ENCODE results near the gene NRXN3.

DNA sequence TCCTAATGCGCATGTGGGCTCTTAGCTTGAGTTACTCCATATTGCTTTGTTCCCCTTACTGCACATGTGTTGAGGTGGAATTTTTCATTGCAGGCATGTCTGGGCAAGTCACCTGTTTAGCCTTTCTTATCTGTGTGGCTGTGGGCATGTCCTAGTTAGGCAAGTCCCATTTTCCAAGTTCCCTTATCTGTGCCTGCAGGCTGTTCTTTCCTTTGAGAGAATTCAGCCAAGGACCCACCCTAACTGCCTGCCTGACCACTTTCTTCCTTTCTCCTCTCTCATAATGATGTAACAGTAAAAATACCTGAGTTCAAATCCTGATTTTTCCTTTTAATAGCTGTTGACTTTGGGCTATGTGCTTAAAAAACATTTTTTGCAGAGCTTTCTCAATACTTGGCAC lies 870.6 kb downstream of the NRXN3 start:
- TF ChIP-seq CTCF (IDR thresholded peaks at IDR 0.05; ENCODE audit: low read length) (no peak), EZH2 (IDR thresholded peaks at IDR 0.05; ENCODE audit: borderline replicate concordance, low read length) (no peak)

Measured in OCI-LY1 (cell line).